ENCODE measurements around the gene HYDIN.
"Not testable (repeated sequence)": the region's sequence is repeated elsewhere in the genome, so short reads cannot be mapped to it uniquely, and the experiment has no call there.

HYDIN gene

GRCh38 chr16:71143246-71143645, 87.3 kb downstream of the HYDIN start:
- not testable (repeated sequence) for DNase-seq (ENCODE audit: low read depth in 2 of 2, low spot score in 1 of 2)

- not testable (repeated sequence) for DNase-seq (ENCODE audit: low read depth in 2 of 2, low spot score in 1 of 2)
These were observed 120.0 kb downstream of the HYDIN start for GRCh38 chr16:71110565-71110964.

DNA sequence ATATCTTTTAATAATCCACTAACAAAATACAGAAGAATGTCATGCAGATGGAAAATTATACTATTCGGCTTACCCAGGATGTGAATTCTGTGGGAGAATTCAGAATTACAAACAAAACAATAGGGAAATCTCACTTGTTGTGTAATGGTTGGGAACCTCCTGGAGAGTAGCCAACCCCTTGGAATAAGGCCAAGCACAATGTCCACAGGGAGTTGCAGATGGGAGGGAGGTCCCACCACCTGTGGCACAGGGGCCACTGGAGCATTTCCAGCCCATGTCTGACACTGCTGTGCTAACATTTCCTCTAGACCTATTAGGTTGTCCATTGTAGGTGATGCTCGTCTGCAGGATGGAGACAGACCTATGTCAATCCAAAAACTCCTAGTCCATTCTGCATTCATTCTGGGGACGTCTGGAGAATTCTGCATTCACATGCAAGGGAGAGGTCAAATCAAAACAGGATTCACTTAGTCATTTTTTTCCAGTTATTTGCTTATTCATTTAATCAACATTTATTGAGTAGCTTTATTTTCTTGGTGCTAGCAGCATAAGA, 120.8 kb downstream of the HYDIN start:
- DNase-seq (ENCODE audit: low read depth in 2 of 2, low spot score in 1 of 2): not testable (repeated sequence)

GRCh38 chr16:71105881-71106280, 124.6 kb downstream of the HYDIN start:
- not testable (repeated sequence) for DNase-seq (ENCODE audit: low read depth in 2 of 2, low spot score in 1 of 2)

- not testable (repeated sequence) for DNase-seq (ENCODE audit: low read depth in 2 of 2, low spot score in 1 of 2)
These were observed 146.9 kb downstream of the HYDIN start for GRCh38 chr16:71083573-71083972.

GRCh38 chr16:71080777-71081176, 149.7 kb downstream of the HYDIN start:
- not testable (repeated sequence) for DNase-seq (ENCODE audit: low read depth in 2 of 2, low spot score in 1 of 2)

- DNase-seq (ENCODE audit: low read depth in 2 of 2, low spot score in 1 of 2): not testable (repeated sequence)
These were observed 150.3 kb downstream of the HYDIN start for GRCh38 chr16:71080262-71080661.

DNA sequence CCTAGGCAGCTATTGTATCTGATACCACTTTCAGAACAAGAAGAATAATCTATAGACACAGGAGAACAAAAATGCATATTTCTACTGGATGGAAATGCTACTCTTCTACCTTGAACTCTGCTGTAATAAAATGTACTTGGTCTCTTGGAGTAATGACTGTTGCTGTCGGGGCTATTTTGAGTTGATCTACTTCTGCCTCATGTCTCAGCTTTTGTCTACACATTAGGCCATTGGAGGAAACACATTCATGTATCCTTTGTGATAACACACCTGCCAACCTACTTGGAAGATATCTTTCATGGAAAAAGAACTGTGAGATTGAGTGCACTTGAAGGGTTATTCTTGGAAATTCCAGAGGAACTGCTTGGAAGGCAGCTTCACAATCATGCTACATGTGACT, 159.9 kb downstream of the HYDIN start:
- not testable (repeated sequence) for DNase-seq (ENCODE audit: low read depth in 2 of 2, low spot score in 1 of 2)

- DNase-seq (ENCODE audit: low read depth in 2 of 2, low spot score in 1 of 2): not testable (repeated sequence)
These were observed 160.7 kb downstream of the HYDIN start for GRCh38 chr16:71069842-71070241.

GRCh38 chr16:71053897-71054609, 176.5 kb downstream of the HYDIN start:
- not testable (repeated sequence) for DNase-seq (ENCODE audit: low read depth in 2 of 2, low spot score in 1 of 2)

GRCh38 chr16:71050307-71050706, 180.2 kb downstream of the HYDIN start:
- not testable (repeated sequence) for DNase-seq (ENCODE audit: low read depth in 2 of 2, low spot score in 1 of 2)

DNA sequence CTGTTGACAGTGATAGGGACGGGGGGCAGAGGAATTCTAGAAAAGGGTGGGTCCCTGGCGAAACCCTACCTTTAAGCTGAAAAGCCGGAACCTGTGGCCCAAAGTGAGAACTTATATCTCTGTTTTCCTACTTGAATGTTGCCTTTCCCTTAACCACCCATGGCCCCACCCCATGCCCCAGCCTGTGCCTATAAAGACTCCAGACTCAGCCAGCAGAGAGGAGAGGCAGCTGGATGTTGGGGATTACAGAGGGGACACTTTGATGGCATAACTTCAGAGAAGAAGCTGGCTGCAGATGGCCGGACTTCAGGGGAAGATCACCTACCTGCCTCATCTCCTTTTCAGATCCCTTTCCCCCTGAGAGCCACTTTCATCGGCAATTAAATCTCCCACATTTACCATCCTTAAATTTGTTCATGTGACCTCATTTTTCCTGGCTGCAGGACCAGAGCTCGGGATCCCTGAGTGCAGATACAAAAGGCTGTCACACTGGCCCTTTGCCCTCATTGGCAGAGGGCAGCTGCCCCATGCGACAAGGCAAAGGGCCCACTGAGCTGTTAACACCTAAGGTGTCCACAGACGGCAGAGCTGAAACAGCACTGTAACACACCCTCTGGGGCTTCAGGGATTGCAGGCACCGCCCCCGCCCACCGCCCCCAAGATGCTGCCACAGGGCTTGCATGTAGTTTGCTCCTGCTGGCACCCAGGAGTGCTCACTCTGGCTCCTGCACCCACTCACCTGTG, 191.0 kb downstream of the HYDIN start:
- DNase-seq (ENCODE audit: low read depth in 2 of 2, low spot score in 1 of 2): not testable (repeated sequence)

DNA sequence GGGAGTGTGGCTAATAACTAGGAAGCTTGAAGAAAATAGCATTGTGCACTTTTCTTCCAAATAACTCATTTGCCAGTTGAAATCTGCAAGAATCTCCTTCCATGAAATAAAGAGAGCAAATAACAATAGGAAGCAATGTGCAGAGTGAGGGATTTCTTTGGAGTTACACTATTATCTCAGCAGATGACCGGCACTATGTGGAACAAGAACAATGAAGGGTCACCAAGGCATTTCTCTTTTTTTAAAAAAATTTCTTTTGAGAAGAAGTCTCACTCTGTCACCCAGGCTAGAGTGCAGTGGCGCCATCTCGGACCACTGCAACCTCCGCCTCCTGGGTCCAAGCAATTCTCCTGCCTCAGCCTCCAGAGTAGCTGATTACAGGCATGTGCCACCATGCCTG, 192.1 kb downstream of the HYDIN start:
- DNase-seq (ENCODE audit: low read depth in 2 of 2, low spot score in 1 of 2): not testable (repeated sequence)

DNA sequence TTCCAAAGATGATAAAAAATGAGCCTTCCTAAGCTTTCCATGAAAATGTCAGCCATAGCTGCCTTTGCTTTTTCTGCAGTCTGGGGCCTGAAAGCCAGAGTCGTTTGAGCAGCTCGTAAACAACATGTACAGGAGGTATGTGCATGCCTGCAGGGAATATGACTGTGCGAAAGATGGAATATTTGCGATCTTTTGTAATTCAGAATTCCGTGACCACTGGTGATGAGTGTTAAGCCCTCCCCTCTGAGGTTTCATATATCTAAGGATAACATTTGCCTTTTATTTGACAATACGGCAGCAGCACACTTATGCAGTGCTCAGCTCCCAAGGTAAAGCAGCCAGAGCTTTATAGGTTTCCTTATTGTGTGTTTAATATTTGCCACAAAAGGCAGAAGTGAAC, 192.5 kb downstream of the HYDIN start:
- not testable (repeated sequence) for DNase-seq (ENCODE audit: low read depth in 2 of 2, low spot score in 1 of 2)

DNA sequence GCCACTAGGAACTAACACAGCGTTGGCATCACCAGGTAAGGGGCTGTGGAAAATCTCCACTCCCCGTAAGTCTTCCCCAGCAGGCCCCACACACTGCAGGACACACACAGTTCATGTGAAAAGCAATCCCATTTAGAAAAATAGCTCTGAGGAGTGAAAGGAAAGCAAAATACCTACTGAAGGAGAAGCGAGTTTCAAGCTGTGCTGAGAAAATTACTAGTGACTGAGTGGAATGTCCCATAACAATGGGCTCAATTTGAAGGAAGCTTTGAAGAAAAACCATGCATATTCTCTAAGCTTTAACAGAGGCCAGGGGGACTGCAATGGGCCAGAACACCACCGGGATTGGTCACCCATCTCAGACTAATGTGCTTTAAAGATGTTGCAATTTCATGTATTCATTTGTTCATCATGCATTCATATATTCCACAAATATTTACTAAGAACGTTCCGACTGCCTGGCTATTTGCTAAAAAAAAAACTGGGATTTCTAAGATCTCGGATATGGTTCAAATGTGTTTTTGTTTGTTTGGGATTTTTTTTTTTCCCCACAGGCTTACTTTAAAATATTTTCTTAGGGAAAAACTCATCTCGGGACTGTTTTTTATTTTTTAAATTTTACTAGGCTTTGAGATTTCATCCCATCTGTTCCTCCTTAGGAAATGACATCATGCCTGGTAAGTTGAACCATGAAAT, 202.3 kb downstream of the HYDIN start:
- not testable (repeated sequence) for DNase-seq (ENCODE audit: low read depth in 2 of 2, low spot score in 1 of 2)

- DNase-seq (ENCODE audit: low read depth in 2 of 2, low spot score in 1 of 2): not testable (repeated sequence)
These were observed 203.0 kb downstream of the HYDIN start for GRCh38 chr16:71027511-71027910.

GRCh38 chr16:71023851-71024439, 206.6 kb downstream of the HYDIN start:
- DNase-seq (ENCODE audit: low read depth in 2 of 2, low spot score in 1 of 2): not testable (repeated sequence)

DNA sequence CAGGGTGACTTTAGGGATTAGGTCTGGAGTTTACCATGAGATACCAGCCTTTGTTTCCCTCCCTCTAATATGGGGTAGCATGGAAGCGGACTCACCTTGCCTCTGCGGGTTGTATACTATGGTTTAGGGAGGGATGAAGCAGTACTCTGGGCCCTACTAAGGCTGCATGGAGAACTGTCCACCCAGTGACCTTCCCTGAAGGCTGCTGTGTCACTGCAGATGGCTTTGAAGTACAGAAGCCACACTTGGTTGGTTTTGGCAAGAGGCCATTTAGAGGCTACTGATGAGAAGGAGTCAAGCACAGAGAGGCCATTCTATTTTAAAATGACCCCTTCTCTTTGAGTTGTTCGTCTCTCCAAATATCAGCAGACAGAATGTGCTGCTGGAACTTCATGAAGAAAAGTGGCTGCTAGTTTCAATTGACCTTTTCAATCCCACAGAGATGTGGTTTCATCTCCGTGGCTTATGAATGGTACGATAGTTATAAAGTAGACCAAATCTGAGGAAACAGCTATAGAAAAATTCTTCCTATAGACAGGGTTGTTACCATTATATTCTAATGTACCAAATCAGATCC, 208.5 kb downstream of the HYDIN start:
- not testable (repeated sequence) for DNase-seq (ENCODE audit: low read depth in 2 of 2, low spot score in 1 of 2)

DNA sequence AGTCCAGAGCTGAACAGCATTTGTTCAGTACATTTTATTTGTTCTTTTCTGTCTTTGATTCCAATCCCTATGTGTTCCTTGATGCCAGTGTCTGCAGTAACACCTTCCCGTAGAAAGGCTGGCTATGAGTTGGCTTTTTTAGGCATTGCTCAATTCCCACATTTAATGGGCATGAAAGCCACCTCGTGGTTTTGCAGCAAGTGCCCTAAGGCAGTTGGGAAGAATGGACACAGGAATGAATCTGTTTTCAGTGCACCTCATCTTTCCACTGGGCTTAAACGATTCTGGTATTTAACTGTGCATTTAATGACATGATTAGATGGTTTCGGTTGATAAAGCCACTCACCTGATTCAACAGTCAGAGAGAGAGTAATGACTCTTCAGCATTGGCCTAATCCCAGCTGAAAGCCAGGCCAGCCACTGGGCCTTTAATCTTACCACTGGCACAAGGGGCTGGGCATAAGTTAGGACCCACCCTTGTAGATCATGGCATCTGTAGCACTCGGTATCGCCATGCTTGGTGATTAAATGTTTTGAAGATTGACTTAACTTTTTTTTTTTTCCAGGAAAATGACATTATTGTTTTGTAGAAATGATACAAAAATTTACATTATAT, 211.3 kb downstream of the HYDIN start:
- DNase-seq (ENCODE audit: low read depth in 2 of 2, low spot score in 1 of 2): not testable (repeated sequence)

DNA sequence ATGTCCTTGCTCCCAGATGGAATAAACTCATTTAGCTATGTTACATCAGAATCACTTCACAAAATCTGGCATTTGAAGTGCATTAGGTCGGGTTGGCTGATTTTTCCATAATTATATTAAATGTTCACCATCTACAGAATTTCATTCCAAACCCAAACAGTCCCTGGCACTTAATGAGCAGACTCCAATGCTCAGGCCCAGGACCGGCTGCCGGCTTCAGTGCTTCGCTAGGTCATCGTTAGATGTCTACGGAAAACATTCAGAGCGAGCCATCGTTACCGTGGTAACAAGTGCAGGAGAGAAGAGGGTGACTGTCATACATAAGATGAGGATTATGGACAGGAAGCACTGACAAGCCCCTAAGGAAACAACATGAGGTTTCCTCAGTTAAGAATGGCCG, 215.1 kb downstream of the HYDIN start:
- not testable (repeated sequence) for DNase-seq (ENCODE audit: low read depth in 2 of 2, low spot score in 1 of 2)
